Lung (tissue), 12 donors: ENCODE results near the gene NT5M. TPM values are rescaled to one million over a fixed set of nuclear protein-coding genes. Genes with fewer than 3 reads are reported as not detected.

Source experiments
- ATAC-seq: fragments of 200-7000 bp; cut with Tn5 transposase; one replicate; pipeline ENCODE4 v1.9.1; 2020; ENCODE audit warnings: moderate number of reproducible peaks; ENCODE audit not compliant: insufficient read depth, low FRiP score
- DNase-seq, 3 donors: peaks; one replicate each; pipeline ENCODE4 v3.0.0-alpha.2; 2013 to 2017
- H3K27ac ChIP-seq, 2 donors: one replicate each; pipeline ENCODE4 v1.5.1; 2013; ENCODE audit warnings: mild to moderate bottlenecking in 2 of 2, moderate library complexity in 2 of 2, control low read depth in 1 of 2, inconsistent platforms in 1 of 2, low read depth in 1 of 2, low read length in 1 of 2
- H3K27me3 ChIP-seq, 3 donors: one replicate each; pipeline ENCODE4 v1.5.1; 2013; ENCODE audit warnings: low read length in 2 of 3; ENCODE audit not compliant: control insufficient read depth in 3 of 3, insufficient read depth in 3 of 3
- H3K36me3 ChIP-seq, 4 donors: one replicate each; pipeline ENCODE4 v1.5.1; 2013; ENCODE audit warnings: low read length in 4 of 4, mild to moderate bottlenecking in 1 of 4, moderate library complexity in 1 of 4; ENCODE audit not compliant: control insufficient read depth in 4 of 4, insufficient read depth in 4 of 4
- H3K4me1 ChIP-seq, 5 donors: one replicate each; pipeline ENCODE4 v1.5.1; 2013; ENCODE audit warnings: low read length in 5 of 5, mild to moderate bottlenecking in 2 of 5, moderate library complexity in 1 of 5; ENCODE audit not compliant: control insufficient read depth in 5 of 5, insufficient read depth in 5 of 5
- H3K4me3 ChIP-seq: one replicate; pipeline ENCODE4 v1.5.1; 2013; ENCODE audit warnings: mild to moderate bottlenecking, control low read depth, moderate library complexity
- H3K9ac ChIP-seq, 2 donors: one replicate each; pipeline ENCODE4 v1.5.1; 2013; ENCODE audit warnings: low read length in 2 of 2, control low read depth in 1 of 2; ENCODE audit not compliant: insufficient read depth in 1 of 2
- H3K9me3 ChIP-seq, 4 donors: one replicate each; pipeline ENCODE4 v1.5.1; 2013; ENCODE audit warnings: low read length in 3 of 4, mild to moderate bottlenecking in 1 of 4, moderate library complexity in 1 of 4; ENCODE audit not compliant: control insufficient read depth in 4 of 4, insufficient read depth in 3 of 4
- WGBS, 2 donors: extraction: QIAGEN DNeasy Blood & Tissue Kit; methylation state at CpG; one replicate each; pipeline ENCODE4 v1.1.7; 2013; 5-methylcytosine and 5-hydroxymethylcytosine counted together
- polyA plus RNA-seq, 2 donors: library from polyadenylated mRNA; stranded (reverse); fragments of 200-250 nt; gene quantifications; one replicate each; pipeline ENCODE4 v1.2.1, GENCODE V29; 2013
- total RNA-seq, 2 donors: library from RNA; depleted of rRNA in 1 of 2; stranded (reverse); fragments of >200 nt in 1 of 2; gene quantifications; one replicate each; pipeline ENCODE4 v1.2.1, GENCODE V29; 2014 to 2021
- TF ChIP-seq, protein P1 (sequence below): IDR thresholded peaks from 2 replicates; pipeline ENCODE4 v1.5.1; 2012; ENCODE audit warnings: mild to moderate bottlenecking; ENCODE audit errors: control extremely low read depth, extremely low read depth
- donor health status: control.
- donor health status: control.
- donor health status: Bipolar disorder and iron deficiency.
- donor health status: healthy.
- donor health status: DM: yes; HTN: yes; CAD: no.

NT5M gene
- total and polyA plus RNA-seq, 4 donors = 1.7 to 2.8 (median 2.1) TPM

DNA sequence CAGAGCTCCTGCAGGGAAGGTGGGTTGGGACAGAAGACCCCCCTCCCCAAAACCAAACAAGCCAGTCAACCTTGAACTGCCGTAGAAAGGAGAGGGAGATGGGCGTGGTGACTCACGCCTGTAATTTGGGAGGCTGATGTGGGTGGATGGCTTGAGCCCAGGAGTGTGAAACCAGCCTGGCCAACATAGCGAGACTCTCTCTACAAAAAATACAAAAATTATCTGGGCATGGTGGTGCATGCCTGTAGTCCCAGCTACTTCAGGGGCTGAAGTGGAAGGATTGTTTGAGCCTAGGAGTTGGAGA lies 42.1 kb downstream of the NT5M start:
- Histone ChIP-seq H3K27me3 (no peaks in the 10 kb centered on the region), H3K9me3 (no peaks in the 10 kb centered on the region), H3K4me3 (no peak overlapping the region), H3K9ac (no peak overlapping the region), H3K4me1 (peaks cover 0 to 17% (median 0%) of the 10 kb centered on the region in 5 donors), H3K36me3 (no peaks in the 10 kb centered on the region), H3K27ac (no peak overlapping the region)
- DNase-seq = no peak
- ATAC-seq = no peak
- TF ChIP-seq, protein P1, sequence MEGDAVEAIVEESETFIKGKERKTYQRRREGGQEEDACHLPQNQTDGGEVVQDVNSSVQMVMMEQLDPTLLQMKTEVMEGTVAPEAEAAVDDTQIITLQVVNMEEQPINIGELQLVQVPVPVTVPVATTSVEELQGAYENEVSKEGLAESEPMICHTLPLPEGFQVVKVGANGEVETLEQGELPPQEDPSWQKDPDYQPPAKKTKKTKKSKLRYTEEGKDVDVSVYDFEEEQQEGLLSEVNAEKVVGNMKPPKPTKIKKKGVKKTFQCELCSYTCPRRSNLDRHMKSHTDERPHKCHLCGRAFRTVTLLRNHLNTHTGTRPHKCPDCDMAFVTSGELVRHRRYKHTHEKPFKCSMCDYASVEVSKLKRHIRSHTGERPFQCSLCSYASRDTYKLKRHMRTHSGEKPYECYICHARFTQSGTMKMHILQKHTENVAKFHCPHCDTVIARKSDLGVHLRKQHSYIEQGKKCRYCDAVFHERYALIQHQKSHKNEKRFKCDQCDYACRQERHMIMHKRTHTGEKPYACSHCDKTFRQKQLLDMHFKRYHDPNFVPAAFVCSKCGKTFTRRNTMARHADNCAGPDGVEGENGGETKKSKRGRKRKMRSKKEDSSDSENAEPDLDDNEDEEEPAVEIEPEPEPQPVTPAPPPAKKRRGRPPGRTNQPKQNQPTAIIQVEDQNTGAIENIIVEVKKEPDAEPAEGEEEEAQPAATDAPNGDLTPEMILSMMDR = no peak
- 89 to 97% methylated on average over 4 of the region's 4 CpGs for WGBS, 2 donors

DNA sequence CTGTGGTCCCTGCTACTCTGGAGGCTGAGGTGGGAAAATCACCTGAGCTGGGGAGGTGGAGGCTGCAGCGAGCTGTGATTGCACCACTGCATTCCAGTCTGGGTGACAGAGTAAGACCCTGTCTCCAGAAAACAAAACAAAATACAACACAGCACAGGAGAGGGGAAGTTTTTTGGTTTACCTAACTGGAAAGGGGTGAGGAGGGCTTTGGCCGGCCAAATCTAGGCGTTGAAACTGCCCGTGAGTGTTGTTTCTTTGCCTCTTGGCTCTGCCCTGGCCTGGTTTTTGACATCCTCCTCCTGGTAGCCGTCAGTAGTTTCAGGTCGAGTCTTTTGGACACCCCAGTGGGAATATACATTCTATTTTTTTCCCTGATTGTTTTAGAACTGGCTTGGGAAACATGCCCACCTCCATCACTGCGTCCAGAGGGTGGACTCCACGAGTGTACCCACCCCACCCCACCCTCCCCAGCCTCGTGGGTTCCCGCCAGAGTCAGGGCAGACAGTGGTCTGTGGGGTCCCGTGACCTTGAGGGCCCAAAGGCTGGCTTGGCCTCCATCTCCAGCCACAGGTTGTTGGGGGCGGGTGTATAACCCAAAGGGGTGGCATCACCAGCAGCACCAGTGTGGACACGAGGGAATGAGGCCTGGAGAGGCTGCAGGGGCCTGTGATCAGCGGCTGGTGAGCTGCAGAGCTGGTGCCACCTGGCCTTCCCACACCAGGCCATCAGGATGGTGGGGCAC lies 42.7 kb downstream of the NT5M start:
- H3K4me1 ChIP-seq = peaks cover 0 to 19% (median 0%) of the 10 kb centered on the region in 5 donors
- H3K9ac ChIP-seq = no peak overlapping the region
- ATAC-seq (no peak), DNase-seq (no peak)
- H3K27ac ChIP-seq = no peak overlapping the region
- no peak overlapping the region for H3K4me3 ChIP-seq
- no peaks in the 10 kb centered on the region for H3K27me3 ChIP-seq
- H3K36me3 ChIP-seq = no peaks in the 10 kb centered on the region
- TF ChIP-seq, protein P1 = no peak
- no peaks in the 10 kb centered on the region for H3K9me3 ChIP-seq
- 86 to 88% methylated on average over 14 of the region's 14 CpGs for WGBS, 2 donors

DNA sequence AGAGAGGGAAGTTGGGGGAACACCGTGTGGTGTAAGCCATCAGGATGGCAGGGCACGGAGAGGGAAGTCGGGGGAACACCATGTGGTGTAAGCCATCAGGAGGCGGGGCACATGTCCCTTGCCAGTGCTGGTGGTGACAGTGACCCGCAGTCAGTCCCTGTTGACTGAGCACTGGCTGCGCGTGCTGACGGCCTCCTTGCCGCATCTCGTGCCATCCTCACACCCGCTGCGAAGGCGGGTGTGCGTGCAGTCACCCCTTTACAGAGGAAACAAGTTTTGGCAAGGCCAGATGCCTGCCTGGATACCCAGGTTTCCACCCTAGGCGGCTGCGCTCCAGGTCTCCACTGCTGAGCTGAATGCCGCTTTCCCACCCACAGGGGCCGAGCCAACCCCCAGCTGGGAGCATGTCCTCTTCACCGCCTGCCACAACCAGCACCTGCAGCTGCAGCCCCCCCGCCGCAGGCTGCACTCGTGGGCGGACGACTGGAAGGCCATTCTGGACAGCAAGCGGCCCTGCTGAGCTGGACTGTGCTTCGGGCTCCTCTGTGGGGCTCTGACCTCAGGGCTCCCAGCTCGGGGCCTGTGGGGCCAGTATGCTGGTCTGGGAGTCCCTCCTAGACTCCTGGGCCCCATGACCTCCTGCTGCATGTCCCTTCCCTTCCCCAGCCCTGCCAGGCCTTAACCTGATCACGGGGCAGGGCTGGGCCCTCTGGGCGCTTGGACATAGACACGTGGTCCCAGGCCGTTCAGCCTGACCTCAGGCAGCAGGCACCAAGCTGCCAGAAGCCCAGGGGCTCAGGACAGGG lies 43.5 kb downstream of the NT5M start:
- WGBS, 2 donors = 79 to 90% methylated on average over 29 to 31 of the region's 31 CpGs
- Histone ChIP-seq H3K36me3 (no peaks in the 10 kb centered on the region), H3K27me3 (no peaks in the 10 kb centered on the region), H3K27ac (no peak overlapping the region), H3K9ac (no peak overlapping the region), H3K4me1 (peaks cover 0 to 23% (median 0%) of the 10 kb centered on the region in 5 donors), H3K4me3 (no peak overlapping the region), H3K9me3 (no peaks in the 10 kb centered on the region)
- DNase-seq = no peak
- TF ChIP-seq, protein P1 = no peak
- ATAC-seq = no peak
